WTC11 (cell line): Measurements from ENCODE around the gene MGAT3. TPM values are rescaled to one million over a fixed set of nuclear protein-coding genes. Genes with fewer than 3 reads are reported as not detected.

Source experiments
- ATAC-seq: fragments of 200-7000 bp; cut with Tn5 transposase; 2 replicates; pipeline ENCODE4 v1.10.0; 2021; ENCODE audit warnings: mild to moderate bottlenecking, moderate library complexity
- CTCF ChIA-PET: fragments of 300-600 bp; sonication (Branson Sonifier 250); formaldehyde crosslinking; loops from one replicate; lab custom pipeline; 2021; ENCODE audit warnings: antibody characterized with exemption; lab: Charles Lee
- POLR2A ChIA-PET: fragments of 350-600 bp; sonication (Branson Sonifier 250); formaldehyde crosslinking; loops from one replicate; lab custom pipeline; 2021; ENCODE audit warnings: antibody characterized with exemption; lab: Charles Lee
- DNase-seq: peaks from one replicate; pipeline ENCODE4 v3.0.0; 2021; ENCODE audit warnings: low spot score
- H3K27ac Mint-ChIP-seq: 2 replicates; pipeline ENCODE4 v1.8.0; 2021; ENCODE audit warnings: mixed read lengths
- H3K27me3 Mint-ChIP-seq: 2 replicates; pipeline ENCODE4 v1.8.0; 2021; ENCODE audit warnings: low read depth, mild to moderate bottlenecking, moderate library complexity, mixed read lengths
- H3K36me3 Mint-ChIP-seq: 2 replicates; pipeline ENCODE4 v1.8.0; 2021; ENCODE audit warnings: mixed read lengths
- H3K4me1 Mint-ChIP-seq: 2 replicates; pipeline ENCODE4 v1.8.0; 2022; ENCODE audit warnings: mixed read lengths
- H3K4me3 Mint-ChIP-seq: 2 replicates; pipeline ENCODE4 v1.8.0; 2021; ENCODE audit warnings: mild to moderate bottlenecking, moderate library complexity, mixed read lengths
- H3K9me3 Mint-ChIP-seq: 2 replicates; pipeline ENCODE4 v1.8.0; 2021; ENCODE audit warnings: mixed read lengths
- SOX15 ChIP-seq: fragments of 250-450 bp; sonication (Bioruptor Pico); IDR thresholded peaks from 2 replicates; pipeline ENCODE4 v1.9.0; 2021; ENCODE audit warnings: mild to moderate bottlenecking
- ZBTB21 ChIP-seq: sonication (generic); formaldehyde crosslinking; IDR thresholded peaks from 2 replicates; pipeline ENCODE4 v1.8.1; 2023; ENCODE audit warnings: mild to moderate bottlenecking, missing genetic modification reagents, borderline replicate concordance
- ZNF138 ChIP-seq: sonication (generic); formaldehyde crosslinking; conservative IDR thresholded peaks from 2 replicates; pipeline ENCODE4 v1.8.1; 2022; ENCODE audit warnings: mild to moderate bottlenecking, moderate library complexity, missing genetic modification reagents
- ZNF671 ChIP-seq: fragments of 250-450 bp; sonication (Bioruptor Pico); IDR thresholded peaks from 2 replicates; pipeline ENCODE4 v1.8.0; 2021; ENCODE audit warnings: mild to moderate bottlenecking
- total RNA-seq: library from RNA; stranded (reverse); gene quantifications from 3 replicates; pipeline ENCODE4 v1.2.3, GENCODE V29; 2021
- TF ChIP-seq, protein P1 (sequence below): sonication (generic); formaldehyde crosslinking; IDR thresholded peaks from 2 replicates; pipeline ENCODE4 v1.8.0; 2022; ENCODE audit warnings: mild to moderate bottlenecking, missing genetic modification reagents
- TF ChIP-seq, protein P2 (sequence below): sonication (generic); formaldehyde crosslinking; IDR thresholded peaks from 2 replicates; pipeline ENCODE4 v1.8.0; 2023; ENCODE audit warnings: missing genetic modification reagents, mild to moderate bottlenecking, borderline replicate concordance
- TF ChIP-seq, protein P3 (sequence below): fragments of 200-600 bp; IDR thresholded peaks from 2 replicates; pipeline ENCODE4 v1.8.0; 2022; ENCODE audit warnings: antibody characterized with exemption
- TF ChIP-seq, protein P4 (sequence below): sonication (generic); formaldehyde crosslinking; IDR thresholded peaks from 2 replicates; pipeline ENCODE4 v1.8.0; 2022; ENCODE audit warnings: missing genetic modification reagents
- TF ChIP-seq, protein P5 (sequence below): sonication (generic); formaldehyde crosslinking; IDR thresholded peaks from 2 replicates; pipeline ENCODE4 v1.8.0; 2023; ENCODE audit warnings: missing genetic modification reagents
- TF ChIP-seq, protein P6 (sequence below): sonication (generic); formaldehyde crosslinking; conservative IDR thresholded peaks from 2 replicates; pipeline ENCODE4 v1.8.1; 2022; ENCODE audit warnings: mild to moderate bottlenecking, missing genetic modification reagents
- TF ChIP-seq, protein P7 (sequence below): sonication (generic); formaldehyde crosslinking; IDR thresholded peaks from 2 replicates; pipeline ENCODE4 v1.8.1; 2023; ENCODE audit warnings: mild to moderate bottlenecking, missing genetic modification reagents, borderline replicate concordance

Gene MGAT3
- total RNA-seq, 1 experiment from 2014 or later: 11.4 TPM

DNA sequence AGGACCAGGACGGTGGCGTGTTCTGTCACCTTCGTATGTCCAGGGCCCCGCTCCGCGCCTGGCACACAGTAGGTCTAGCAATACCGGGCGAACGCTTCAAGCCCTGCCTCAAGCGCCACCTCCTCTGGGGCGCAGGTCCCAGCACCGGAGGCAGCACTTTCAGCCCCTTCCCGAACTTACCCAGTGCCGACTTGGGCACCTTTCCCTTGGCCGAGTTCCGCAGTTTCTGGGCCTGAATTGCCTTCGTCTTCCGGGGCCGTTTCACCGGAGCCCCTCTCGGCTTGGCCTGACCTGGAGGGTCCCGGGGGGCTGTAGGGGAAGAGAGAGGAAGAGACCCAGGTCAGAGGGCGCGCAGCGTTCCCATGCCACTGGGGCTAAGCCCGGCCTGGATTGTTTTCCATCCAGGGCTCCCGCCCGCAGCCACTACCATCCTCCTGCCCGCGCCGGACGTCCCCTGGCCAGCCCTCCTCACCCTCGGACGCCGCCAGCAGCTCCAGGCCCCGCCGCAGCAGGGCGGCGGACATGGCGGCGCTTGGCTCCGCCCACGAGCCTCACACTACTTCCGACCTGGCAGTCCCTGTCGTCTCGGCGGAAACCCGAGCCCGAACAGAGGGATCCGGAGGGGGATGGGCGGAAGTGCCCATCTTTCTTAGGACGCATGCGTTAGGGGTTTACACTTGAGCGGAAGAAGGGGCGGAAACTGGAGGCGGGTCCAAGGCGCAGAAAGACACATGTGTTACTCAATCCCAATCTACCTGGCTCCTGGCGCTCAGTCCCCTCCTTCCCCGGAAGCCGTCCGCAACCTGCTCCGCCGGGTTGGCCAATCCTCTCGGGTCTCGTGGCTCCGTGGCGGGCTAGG is 75.6 kb downstream of the MGAT3 start, which contains the start of gene RPS19BP1 (continued):
- TF ChIP-seq, protein P1, sequence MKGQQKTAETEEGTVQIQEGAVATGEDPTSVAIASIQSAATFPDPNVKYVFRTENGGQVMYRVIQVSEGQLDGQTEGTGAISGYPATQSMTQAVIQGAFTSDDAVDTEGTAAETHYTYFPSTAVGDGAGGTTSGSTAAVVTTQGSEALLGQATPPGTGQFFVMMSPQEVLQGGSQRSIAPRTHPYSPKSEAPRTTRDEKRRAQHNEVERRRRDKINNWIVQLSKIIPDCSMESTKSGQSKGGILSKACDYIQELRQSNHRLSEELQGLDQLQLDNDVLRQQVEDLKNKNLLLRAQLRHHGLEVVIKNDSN (CRISPR knock-in tag): peak; percentile 13; the same call in 1 of the 2 replicates
- TF ChIP-seq, protein P2, sequence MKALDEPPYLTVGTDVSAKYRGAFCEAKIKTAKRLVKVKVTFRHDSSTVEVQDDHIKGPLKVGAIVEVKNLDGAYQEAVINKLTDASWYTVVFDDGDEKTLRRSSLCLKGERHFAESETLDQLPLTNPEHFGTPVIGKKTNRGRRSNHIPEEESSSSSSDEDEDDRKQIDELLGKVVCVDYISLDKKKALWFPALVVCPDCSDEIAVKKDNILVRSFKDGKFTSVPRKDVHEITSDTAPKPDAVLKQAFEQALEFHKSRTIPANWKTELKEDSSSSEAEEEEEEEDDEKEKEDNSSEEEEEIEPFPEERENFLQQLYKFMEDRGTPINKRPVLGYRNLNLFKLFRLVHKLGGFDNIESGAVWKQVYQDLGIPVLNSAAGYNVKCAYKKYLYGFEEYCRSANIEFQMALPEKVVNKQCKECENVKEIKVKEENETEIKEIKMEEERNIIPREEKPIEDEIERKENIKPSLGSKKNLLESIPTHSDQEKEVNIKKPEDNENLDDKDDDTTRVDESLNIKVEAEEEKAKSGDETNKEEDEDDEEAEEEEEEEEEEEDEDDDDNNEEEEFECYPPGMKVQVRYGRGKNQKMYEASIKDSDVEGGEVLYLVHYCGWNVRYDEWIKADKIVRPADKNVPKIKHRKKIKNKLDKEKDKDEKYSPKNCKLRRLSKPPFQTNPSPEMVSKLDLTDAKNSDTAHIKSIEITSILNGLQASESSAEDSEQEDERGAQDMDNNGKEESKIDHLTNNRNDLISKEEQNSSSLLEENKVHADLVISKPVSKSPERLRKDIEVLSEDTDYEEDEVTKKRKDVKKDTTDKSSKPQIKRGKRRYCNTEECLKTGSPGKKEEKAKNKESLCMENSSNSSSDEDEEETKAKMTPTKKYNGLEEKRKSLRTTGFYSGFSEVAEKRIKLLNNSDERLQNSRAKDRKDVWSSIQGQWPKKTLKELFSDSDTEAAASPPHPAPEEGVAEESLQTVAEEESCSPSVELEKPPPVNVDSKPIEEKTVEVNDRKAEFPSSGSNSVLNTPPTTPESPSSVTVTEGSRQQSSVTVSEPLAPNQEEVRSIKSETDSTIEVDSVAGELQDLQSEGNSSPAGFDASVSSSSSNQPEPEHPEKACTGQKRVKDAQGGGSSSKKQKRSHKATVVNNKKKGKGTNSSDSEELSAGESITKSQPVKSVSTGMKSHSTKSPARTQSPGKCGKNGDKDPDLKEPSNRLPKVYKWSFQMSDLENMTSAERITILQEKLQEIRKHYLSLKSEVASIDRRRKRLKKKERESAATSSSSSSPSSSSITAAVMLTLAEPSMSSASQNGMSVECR (CRISPR knock-in tag): peak; percentile 28; the same call in 1 of the 2 replicates
- TF ChIP-seq, protein P3, sequence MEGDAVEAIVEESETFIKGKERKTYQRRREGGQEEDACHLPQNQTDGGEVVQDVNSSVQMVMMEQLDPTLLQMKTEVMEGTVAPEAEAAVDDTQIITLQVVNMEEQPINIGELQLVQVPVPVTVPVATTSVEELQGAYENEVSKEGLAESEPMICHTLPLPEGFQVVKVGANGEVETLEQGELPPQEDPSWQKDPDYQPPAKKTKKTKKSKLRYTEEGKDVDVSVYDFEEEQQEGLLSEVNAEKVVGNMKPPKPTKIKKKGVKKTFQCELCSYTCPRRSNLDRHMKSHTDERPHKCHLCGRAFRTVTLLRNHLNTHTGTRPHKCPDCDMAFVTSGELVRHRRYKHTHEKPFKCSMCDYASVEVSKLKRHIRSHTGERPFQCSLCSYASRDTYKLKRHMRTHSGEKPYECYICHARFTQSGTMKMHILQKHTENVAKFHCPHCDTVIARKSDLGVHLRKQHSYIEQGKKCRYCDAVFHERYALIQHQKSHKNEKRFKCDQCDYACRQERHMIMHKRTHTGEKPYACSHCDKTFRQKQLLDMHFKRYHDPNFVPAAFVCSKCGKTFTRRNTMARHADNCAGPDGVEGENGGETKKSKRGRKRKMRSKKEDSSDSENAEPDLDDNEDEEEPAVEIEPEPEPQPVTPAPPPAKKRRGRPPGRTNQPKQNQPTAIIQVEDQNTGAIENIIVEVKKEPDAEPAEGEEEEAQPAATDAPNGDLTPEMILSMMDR: no peak
- TF ChIP-seq, protein P4, sequence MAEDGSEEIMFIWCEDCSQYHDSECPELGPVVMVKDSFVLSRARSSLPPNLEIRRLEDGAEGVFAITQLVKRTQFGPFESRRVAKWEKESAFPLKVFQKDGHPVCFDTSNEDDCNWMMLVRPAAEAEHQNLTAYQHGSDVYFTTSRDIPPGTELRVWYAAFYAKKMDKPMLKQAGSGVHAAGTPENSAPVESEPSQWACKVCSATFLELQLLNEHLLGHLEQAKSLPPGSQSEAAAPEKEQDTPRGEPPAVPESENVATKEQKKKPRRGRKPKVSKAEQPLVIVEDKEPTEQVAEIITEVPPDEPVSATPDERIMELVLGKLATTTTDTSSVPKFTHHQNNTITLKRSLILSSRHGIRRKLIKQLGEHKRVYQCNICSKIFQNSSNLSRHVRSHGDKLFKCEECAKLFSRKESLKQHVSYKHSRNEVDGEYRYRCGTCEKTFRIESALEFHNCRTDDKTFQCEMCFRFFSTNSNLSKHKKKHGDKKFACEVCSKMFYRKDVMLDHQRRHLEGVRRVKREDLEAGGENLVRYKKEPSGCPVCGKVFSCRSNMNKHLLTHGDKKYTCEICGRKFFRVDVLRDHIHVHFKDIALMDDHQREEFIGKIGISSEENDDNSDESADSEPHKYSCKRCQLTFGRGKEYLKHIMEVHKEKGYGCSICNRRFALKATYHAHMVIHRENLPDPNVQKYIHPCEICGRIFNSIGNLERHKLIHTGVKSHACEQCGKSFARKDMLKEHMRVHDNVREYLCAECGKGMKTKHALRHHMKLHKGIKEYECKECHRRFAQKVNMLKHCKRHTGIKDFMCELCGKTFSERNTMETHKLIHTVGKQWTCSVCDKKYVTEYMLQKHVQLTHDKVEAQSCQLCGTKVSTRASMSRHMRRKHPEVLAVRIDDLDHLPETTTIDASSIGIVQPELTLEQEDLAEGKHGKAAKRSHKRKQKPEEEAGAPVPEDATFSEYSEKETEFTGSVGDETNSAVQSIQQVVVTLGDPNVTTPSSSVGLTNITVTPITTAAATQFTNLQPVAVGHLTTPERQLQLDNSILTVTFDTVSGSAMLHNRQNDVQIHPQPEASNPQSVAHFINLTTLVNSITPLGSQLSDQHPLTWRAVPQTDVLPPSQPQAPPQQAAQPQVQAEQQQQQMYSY (CRISPR knock-in tag): no peak
- TF ChIP-seq ZNF671 (CRISPR knock-in tag): no peak
- TF ChIP-seq, protein P5, sequence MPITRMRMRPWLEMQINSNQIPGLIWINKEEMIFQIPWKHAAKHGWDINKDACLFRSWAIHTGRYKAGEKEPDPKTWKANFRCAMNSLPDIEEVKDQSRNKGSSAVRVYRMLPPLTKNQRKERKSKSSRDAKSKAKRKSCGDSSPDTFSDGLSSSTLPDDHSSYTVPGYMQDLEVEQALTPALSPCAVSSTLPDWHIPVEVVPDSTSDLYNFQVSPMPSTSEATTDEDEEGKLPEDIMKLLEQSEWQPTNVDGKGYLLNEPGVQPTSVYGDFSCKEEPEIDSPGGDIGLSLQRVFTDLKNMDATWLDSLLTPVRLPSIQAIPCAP (CRISPR knock-in tag): peak; percentile 30; the same call in 1 of the 2 replicates
- TF ChIP-seq SOX15 (CRISPR knock-in tag): no peak
- TF ChIP-seq, protein P6, sequence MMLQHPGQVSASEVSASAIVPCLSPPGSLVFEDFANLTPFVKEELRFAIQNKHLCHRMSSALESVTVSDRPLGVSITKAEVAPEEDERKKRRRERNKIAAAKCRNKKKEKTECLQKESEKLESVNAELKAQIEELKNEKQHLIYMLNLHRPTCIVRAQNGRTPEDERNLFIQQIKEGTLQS: no peak

DNA sequence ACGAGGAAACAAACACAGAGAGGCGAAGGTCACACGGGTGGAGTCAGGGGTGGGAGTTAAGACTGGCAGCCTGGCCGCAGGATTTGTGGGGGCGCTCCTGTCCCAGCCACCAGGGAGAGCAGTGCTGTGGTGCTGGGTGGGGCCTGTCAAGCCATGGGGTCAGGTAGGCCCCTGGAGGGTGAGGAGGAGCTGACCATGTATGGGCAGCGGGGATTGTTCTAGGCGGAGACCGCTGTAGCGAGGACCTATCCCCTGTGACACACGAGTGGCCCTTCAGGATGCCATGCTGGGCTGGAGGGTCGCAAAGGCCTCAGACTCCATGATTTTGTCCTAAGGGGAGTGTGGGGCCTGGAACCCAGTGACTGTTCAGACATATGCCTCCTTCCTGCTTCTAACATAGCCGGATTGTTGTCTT is 77.3 kb downstream of the MGAT3 start:
- POLR2A ChIA-PET: interaction anchor here (1.3 kb wide), 1 partner anchor 14 kb away, joined by 3 read pairs; no protein-coding TSS in a partner anchor
- H3K27me3 Mint-ChIP-seq: no peaks in the 10 kb centered on the region

More for the DNA sequence above, 77.3 kb downstream of the MGAT3 start:
- Mint-ChIP-seq H3K27ac (peak overlapping the region; percentile 75), H3K4me1 (peaks cover 59% of the 10 kb centered on the region), H3K4me3 (peak overlapping the region; percentile 56), H3K36me3 (peaks cover 15% of the 10 kb centered on the region)
- TF ChIP-seq ZBTB21 (CRISPR knock-in tag): 0 out of 2 replicates have a peak, but pooled peaks have one; percentile 17
- 0 out of 2 replicates have a peak, but pooled peaks have one; percentile 26 for TF ChIP-seq ZNF138 (CRISPR knock-in tag)
- TF ChIP-seq, protein P7, sequence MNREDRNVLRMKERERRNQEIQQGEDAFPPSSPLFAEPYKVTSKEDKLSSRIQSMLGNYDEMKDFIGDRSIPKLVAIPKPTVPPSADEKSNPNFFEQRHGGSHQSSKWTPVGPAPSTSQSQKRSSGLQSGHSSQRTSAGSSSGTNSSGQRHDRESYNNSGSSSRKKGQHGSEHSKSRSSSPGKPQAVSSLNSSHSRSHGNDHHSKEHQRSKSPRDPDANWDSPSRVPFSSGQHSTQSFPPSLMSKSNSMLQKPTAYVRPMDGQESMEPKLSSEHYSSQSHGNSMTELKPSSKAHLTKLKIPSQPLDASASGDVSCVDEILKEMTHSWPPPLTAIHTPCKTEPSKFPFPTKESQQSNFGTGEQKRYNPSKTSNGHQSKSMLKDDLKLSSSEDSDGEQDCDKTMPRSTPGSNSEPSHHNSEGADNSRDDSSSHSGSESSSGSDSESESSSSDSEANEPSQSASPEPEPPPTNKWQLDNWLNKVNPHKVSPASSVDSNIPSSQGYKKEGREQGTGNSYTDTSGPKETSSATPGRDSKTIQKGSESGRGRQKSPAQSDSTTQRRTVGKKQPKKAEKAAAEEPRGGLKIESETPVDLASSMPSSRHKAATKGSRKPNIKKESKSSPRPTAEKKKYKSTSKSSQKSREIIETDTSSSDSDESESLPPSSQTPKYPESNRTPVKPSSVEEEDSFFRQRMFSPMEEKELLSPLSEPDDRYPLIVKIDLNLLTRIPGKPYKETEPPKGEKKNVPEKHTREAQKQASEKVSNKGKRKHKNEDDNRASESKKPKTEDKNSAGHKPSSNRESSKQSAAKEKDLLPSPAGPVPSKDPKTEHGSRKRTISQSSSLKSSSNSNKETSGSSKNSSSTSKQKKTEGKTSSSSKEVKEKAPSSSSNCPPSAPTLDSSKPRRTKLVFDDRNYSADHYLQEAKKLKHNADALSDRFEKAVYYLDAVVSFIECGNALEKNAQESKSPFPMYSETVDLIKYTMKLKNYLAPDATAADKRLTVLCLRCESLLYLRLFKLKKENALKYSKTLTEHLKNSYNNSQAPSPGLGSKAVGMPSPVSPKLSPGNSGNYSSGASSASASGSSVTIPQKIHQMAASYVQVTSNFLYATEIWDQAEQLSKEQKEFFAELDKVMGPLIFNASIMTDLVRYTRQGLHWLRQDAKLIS: no peak
- TF ChIP-seq, all 79 proteins: peak for 2
- H3K9me3 Mint-ChIP-seq: no peaks in the 10 kb centered on the region
- ATAC-seq: 0 out of 2 replicates have a peak, but pooled peaks have one; percentile 1
- no peak for DNase-seq
- CTCF ChIA-PET: interaction anchor here (0.5 to 3.0 kb wide), 36 partner anchors 9 to 690 kb away, joined by 3 to 35 read pairs (median 5); partner anchors contain the start of genes CACNA1I and MIEF1
